Endothelial cell of umbilical vein (primary cell): ENCODE results near the gene CAMTA1. TPM values are rescaled to one million over a fixed set of nuclear protein-coding genes. Genes with fewer than 3 reads are reported as not detected.

ENCODE experiments used
- BruUV-seq: library from RNA; stranded (reverse); fragments of 400-500 nt; replicated peaks from 2 replicates; lab custom pipeline; 2021; lab: Mats Ljungman, UMichigan
- CTCF ChIA-PET: fragments of 300-600, 350-600 bp; sonication (Branson Sonifier 250); formaldehyde crosslinking; loops from one replicate; lab custom pipeline; 2021; ENCODE audit warnings: antibody characterized with exemption, inconsistent platforms; lab: Charles Lee
- POLR2A ChIA-PET: fragments of 300-600, 350-600 bp; sonication (Branson Sonifier 250); formaldehyde crosslinking; loops from one replicate; lab custom pipeline; 2021; ENCODE audit warnings: antibody characterized with exemption, inconsistent platforms; lab: Charles Lee
- DNase-seq: peaks from one replicate; pipeline ENCODE4 v3.0.0-alpha.2; 2011; ENCODE audit warnings: low read depth, low spot score
- FAIRE-seq: peaks from 2 replicates; lab custom pipeline; 2011; peaks lifted over from hg19 to GRCh38; lab: Jason Lieb, UNC
- H2AFZ ChIP-seq: 2 replicates; pipeline ENCODE4 v1.6.0; 2012; ENCODE audit warnings: low read depth, low read length, control low read depth, inconsistent platforms
- H3K27ac ChIP-seq: 2 replicates; pipeline ENCODE4 v1.5.1; 2011; ENCODE audit warnings: low read depth, mild to moderate bottlenecking, control low read depth, low read length, moderate library complexity; ENCODE audit not compliant: insufficient read depth
- H3K27me3 ChIP-seq, 2 experiments: 2 replicates each; pipeline versions ENCODE4 v1.6.0 to v1.6.1; 2011; ENCODE audit warnings: low read length in 2 of 2, mixed read lengths in 1 of 2; ENCODE audit not compliant: control insufficient read depth in 2 of 2, insufficient read depth in 2 of 2
- H3K36me3 ChIP-seq, 2 experiments: 2 replicates in 1 of 2; 3 replicates in 1 of 2; pipeline ENCODE4 v1.5.1; 2011; ENCODE audit warnings: low read length in 2 of 2, mild to moderate bottlenecking in 1 of 2, moderate library complexity in 1 of 2; ENCODE audit not compliant: control insufficient read depth in 2 of 2, insufficient read depth in 2 of 2; ENCODE audit errors: extremely low read depth in 1 of 2
- H3K4me1 ChIP-seq: 3 replicates; pipeline ENCODE4 v1.5.1; 2011; ENCODE audit warnings: mild to moderate bottlenecking, low read length; ENCODE audit not compliant: control insufficient read depth, insufficient read depth; ENCODE audit errors: extremely low read depth
- H3K4me2 ChIP-seq: 2 replicates; pipeline ENCODE4 v1.6.1; 2011; ENCODE audit warnings: low read length, control low read depth, mixed read lengths; ENCODE audit not compliant: insufficient read depth
- H3K4me3 ChIP-seq, 3 experiments: fragments of 200-600 bp in 1 of 3; sonication (generic), shearing (Covaris generic) in 1 of 3; replicated peaks in 1 of 3; 2 replicates each; pipeline ENCODE4 v1.5.1; 2011 to 2016; ENCODE audit warnings: control low read depth in 3 of 3, low read length in 3 of 3, mild to moderate bottlenecking in 2 of 3, inconsistent platforms in 1 of 3, low read depth in 1 of 3, moderate library complexity in 1 of 3; ENCODE audit not compliant: insufficient read depth in 1 of 3
- H3K79me2 ChIP-seq: 2 replicates; pipeline ENCODE4 v1.6.0; 2012; ENCODE audit warnings: low read length, inconsistent platforms; ENCODE audit not compliant: control insufficient read depth, insufficient read depth
- H3K9ac ChIP-seq: replicated peaks from 2 replicates; pipeline ENCODE3; 2011; ENCODE audit warnings: low read length, control low read depth; ENCODE audit not compliant: insufficient read depth; ENCODE audit errors: extremely low read depth
- H3K9me1 ChIP-seq: replicated peaks from 3 replicates; pipeline ENCODE4 v1.6.0; 2011; ENCODE audit warnings: mild to moderate bottlenecking, low read length; ENCODE audit not compliant: control insufficient read depth, insufficient read depth; ENCODE audit errors: extremely low read depth
- H3K9me3 ChIP-seq: replicated peaks from 2 replicates; pipeline ENCODE4 v1.5.1; 2012; ENCODE audit warnings: low read length, inconsistent platforms; ENCODE audit not compliant: control insufficient read depth, insufficient read depth
- H4K20me1 ChIP-seq: replicated peaks from 2 replicates; pipeline ENCODE3; 2011; ENCODE audit warnings: mild to moderate bottlenecking, low read length; ENCODE audit not compliant: control insufficient read depth, insufficient read depth; ENCODE audit errors: extremely low read depth
- CTCF ChIP-seq, 2 donors: IDR thresholded peaks; 1 replicate in 1 of 2; 2 replicates in 1 of 2; pipeline ENCODE4 v1.5.1; 2011; ENCODE audit warnings: low read length in 2 of 2, mild to moderate bottlenecking in 2 of 2, moderate library complexity in 2 of 2, control low read depth in 1 of 2, inconsistent platforms in 1 of 2, low read depth in 1 of 2; ENCODE audit not compliant: insufficient read depth in 1 of 2; ENCODE audit errors: extremely low read depth in 1 of 2
- EZH2 ChIP-seq: IDR thresholded peaks from 2 replicates; pipeline ENCODE4 v1.6.1; 2012; ENCODE audit warnings: borderline replicate concordance, low read depth, mild to moderate bottlenecking, moderate library complexity, low read length, inconsistent platforms; ENCODE audit not compliant: severe bottlenecking
- FOS ChIP-seq: IDR thresholded peaks from 2 replicates; pipeline ENCODE4 v1.6.1; 2011; ENCODE audit warnings: mild to moderate bottlenecking, low read length, moderate library complexity, borderline replicate concordance; ENCODE audit not compliant: insufficient read depth
- GATA2 ChIP-seq: IDR thresholded peaks from 2 replicates; pipeline ENCODE4 v1.7.0; 2011; ENCODE audit warnings: low read depth, mild to moderate bottlenecking, moderate library complexity, mixed read lengths, low read length; ENCODE audit not compliant: insufficient read length, insufficient read depth
- JUN ChIP-seq: IDR thresholded peaks from 2 replicates; pipeline ENCODE4 v1.6.1; 2011; ENCODE audit warnings: borderline replicate concordance, low read depth; ENCODE audit not compliant: insufficient read length, insufficient read depth
- MAX ChIP-seq: IDR thresholded peaks from 2 replicates; pipeline ENCODE4 v1.6.1; 2011; ENCODE audit not compliant: insufficient read depth, insufficient read length
- MYC ChIP-seq: IDR thresholded peaks from one replicate; pipeline ENCODE4 v1.6.1; 2011; ENCODE audit warnings: mild to moderate bottlenecking, low read depth, low read length
- POLR2A ChIP-seq: IDR thresholded peaks from 2 replicates; pipeline ENCODE4 v1.6.1; 2012; ENCODE audit warnings: low read depth, mild to moderate bottlenecking, control low read depth, low read length
- POLR2AphosphoS5 ChIP-seq: IDR thresholded peaks from 2 replicates; pipeline ENCODE4 v1.6.1; 2012; ENCODE audit warnings: low read depth, mild to moderate bottlenecking, control low read depth, low read length, moderate library complexity; ENCODE audit not compliant: insufficient read depth
- dilution Hi-C: fragments of 300-500 bp; cut with MboI; formaldehyde crosslinking; loops from one replicate; pipeline ENCODE4 v1.15.0; 2019; ENCODE audit warnings: low sequenced_read_pairs; ENCODE audit not compliant: extremely low pct_ligation_motif_present
- intact Hi-C: fragments of 100-400 bp; cut with micrococcal nuclease; formaldehyde crosslinking; loops from one replicate; pipeline ENCODE4 v1.10.0; 2022
- polyA plus RNA-seq, 4 experiments: library from polyadenylated mRNA; depleted of rRNA in 3 of 4; stranded (reverse) in 3 of 4; unstranded in 1 of 4; fragments of >200 nt; gene quantifications; 2 replicates each; pipeline versions ENCODE4 v1.2.1 to v1.2.3, GENCODE V29; 2011 to 2012; ENCODE audit warnings: missing spikeins in 1 of 4
- total RNA-seq: library from RNA; stranded (reverse); gene quantifications from 2 replicates; pipeline ENCODE4 v1.2.3, GENCODE V29; 2021

Gene CAMTA1
- total and polyA plus RNA-seq, 2 donors (not counting 3 experiments of a cell fraction or from before 2014, with no cell fraction given) = 50.8 to 92.7 TPM

- Histone ChIP-seq H3K9me1 (no peaks in the 10 kb centered on the region), H3K36me3 (no peaks in the 10 kb centered on the region), H3K4me2 (no peak overlapping the region), H2AFZ (no peak overlapping the region), H4K20me1 (no peaks in the 10 kb centered on the region), H3K4me1 (peaks cover 3% of the 10 kb centered on the region), H3K27me3 (no peaks in the 10 kb centered on the region), H3K9me3 (no peaks in the 10 kb centered on the region), H3K79me2 (no peaks in the 10 kb centered on the region), H3K9ac (no peak overlapping the region), H3K4me3 (no peak overlapping the region), H3K27ac (no peak overlapping the region)
- FAIRE-seq (no peak), DNase-seq (no peak)
- ChIA-PET POLR2A (no interaction called here), CTCF (interaction anchor here (1.0 to 2.9 kb wide), 4 partner anchors 92 to 603 kb away, joined by 3 to 37 read pairs (median 4); no protein-coding TSS in a partner anchor)
- intact Hi-C loops = loop anchor here (2.0 to 5.0 kb wide), 5 partner anchors 93 to 851 kb away; no protein-coding TSS in a partner anchor
- TF ChIP-seq FOS = no peak
- no peak for TF ChIP-seq JUN
- no peak for TF ChIP-seq POLR2AphosphoS5
- no peak for TF ChIP-seq EZH2
- TF ChIP-seq MAX = no peak
- no peak for TF ChIP-seq MYC
- no peak for TF ChIP-seq CTCF (IDR thresholded peaks at IDR 0.05; ENCODE audit: extremely low read depth in 1 of 2, insufficient read depth in 1 of 2, low read depth in 1 of 2, low read length in 2 of 2)
- TF ChIP-seq GATA2 = no peak
- TF ChIP-seq POLR2A = no peak
- dilution Hi-C loops = no loop called here
- no TSS peak for BruUV-seq
These were observed 860.4 kb downstream of the CAMTA1 start for GRCh38 chr1:7645751-7646048.
